K562 (cell line): Measurements from ENCODE around the gene TP53I13. TPM values are rescaled to one million over a fixed set of nuclear protein-coding genes. Genes with fewer than 3 reads are reported as not detected.

Source experiments
- ARHGAP35 ChIP-seq: fragments of 450-650 bp; IDR thresholded peaks from 2 replicates; pipeline ENCODE4 v1.6.1; 2018; ENCODE audit not compliant: partially characterized antibody
- CEBPZ ChIP-seq: fragments of 150-350 bp; IDR thresholded peaks from 2 replicates; pipeline ENCODE4 v1.6.1; 2014; ENCODE audit warnings: low read depth, mild to moderate bottlenecking, low read length, borderline replicate concordance
- ETV6 ChIP-seq, 3 experiments: fragments of 150-350 bp in 1 of 3; sonication (generic) in 1 of 3; formaldehyde crosslinking in 1 of 3; IDR thresholded peaks; 2 replicates each; pipeline versions ENCODE4 v1.6.1 to v1.8.0; 2014 to 2022; ENCODE audit warnings: borderline replicate concordance in 2 of 3, low read depth in 2 of 3, antibody characterized with exemption in 1 of 3, low read length in 1 of 3, mild to moderate bottlenecking in 1 of 3, missing genetic modification reagents in 1 of 3
- KAT2B ChIP-seq: IDR thresholded peaks from one replicate; pipeline ENCODE4 v1.6.1; 2012; ENCODE audit warnings: low read depth, mild to moderate bottlenecking, control low read depth, inconsistent platforms, low read length, moderate library complexity
- KDM2B ChIP-seq: fragments of 250-450 bp; sonication (Bioruptor Pico); IDR thresholded peaks from 2 replicates; pipeline ENCODE4 v1.8.0; 2021; ENCODE audit warnings: mild to moderate bottlenecking, moderate library complexity
- LCOR ChIP-seq: sonication (generic); formaldehyde crosslinking; IDR thresholded peaks from 2 replicates; pipeline ENCODE4 v1.8.0; 2022; ENCODE audit warnings: mild to moderate bottlenecking, missing genetic modification reagents
- MAZ ChIP-seq, 2 experiments: fragments of 450-650 bp in 1 of 2; sonication (generic) in 1 of 2; formaldehyde crosslinking; IDR thresholded peaks in 1 of 2; conservative IDR thresholded peaks in 1 of 2; 2 replicates each; pipeline versions ENCODE4 v1.4.0 to v1.5.0; 2020; ENCODE audit warnings: mild to moderate bottlenecking in 1 of 2, missing genetic modification reagents in 1 of 2
- NONO ChIP-seq, 2 experiments: fragments of 200-400 bp in 1 of 2; fragments of 450-650 bp in 1 of 2; formaldehyde crosslinking in 1 of 2; IDR thresholded peaks; 2 replicates each; pipeline ENCODE4 v1.6.1; 2017; ENCODE audit warnings: low read depth in 2 of 2, mild to moderate bottlenecking in 2 of 2, moderate library complexity in 2 of 2, low read length in 1 of 2
- NR2C2 ChIP-seq, 2 experiments: fragments of 200-800 bp in 1 of 2; sonication (Bioruptor generic) in 1 of 2; sonication (generic) in 1 of 2; formaldehyde crosslinking in 1 of 2; IDR thresholded peaks; 2 replicates each; pipeline versions ENCODE4 v1.6.1 to v1.8.0; 2016 to 2022; ENCODE audit warnings: mild to moderate bottlenecking in 1 of 2, missing compliant biosample characterization in 1 of 2, missing genetic modification characterization in 1 of 2, missing genetic modification reagents in 1 of 2
- RUNX1 ChIP-seq: sonication (generic); IDR thresholded peaks from 2 replicates; pipeline ENCODE4 v1.6.1; 2016; ENCODE audit warnings: antibody characterized with exemption, low read depth
- STAT6 ChIP-seq: sonication (generic); formaldehyde crosslinking; IDR thresholded peaks from 2 replicates; pipeline ENCODE4 v1.8.1; 2023; ENCODE audit warnings: mild to moderate bottlenecking, missing genetic modification reagents
- TSHZ1 ChIP-seq: fragments of 250-450 bp; sonication (Bioruptor Pico); IDR thresholded peaks from 2 replicates; pipeline ENCODE4 v1.4.0; 2020; ENCODE audit warnings: mild to moderate bottlenecking, moderate library complexity
- ZBED1 ChIP-seq: IDR thresholded peaks from 2 replicates; pipeline ENCODE4 v1.6.1; 2014
- ZNF253 ChIP-seq: fragments of 250-450 bp; sonication (Bioruptor Pico); conservative IDR thresholded peaks from 2 replicates; pipeline ENCODE4 v1.6.1; 2021; ENCODE audit warnings: mild to moderate bottlenecking
- polyA plus RNA-seq, 8 experiments: library from polyadenylated mRNA; depleted of rRNA in 4 of 8; stranded (reverse) in 5 of 8; unstranded in 3 of 8; fragments of >200 nt; fragmentation: Nextera tagmentation in 2 of 8; fragmentation: Illumina TruSeq in 1 of 8; extraction: Ambion mirVana in 2 of 8; extraction: Trizol in 1 of 8; gene quantifications; 2 replicates each; pipeline versions ENCODE4 v1.2.1 to v1.2.3, GENCODE V29; 2011 to 2014; ENCODE audit warnings: inconsistent platforms in 1 of 8, missing spikeins in 1 of 8
- total RNA-seq, 7 experiments: library from RNA; depleted of rRNA in 6 of 7; stranded (reverse); fragments of >200 nt in 6 of 7; fragmentation: Illumina TruSeq in 2 of 7; extraction: Trizol in 2 of 7; gene quantifications; 2 replicates each; pipeline versions ENCODE4 v1.2.1 to v1.2.3, GENCODE V29; 2011 to 2021; ENCODE audit warnings: low replicate concordance in 1 of 7
- TF ChIP-seq, protein P1 (sequence below): fragments of 250-450 bp; sonication (Bioruptor Pico); IDR thresholded peaks from 2 replicates; pipeline ENCODE4 v1.8.0; 2021; ENCODE audit warnings: borderline replicate concordance, mild to moderate bottlenecking, moderate library complexity; ENCODE audit not compliant: poor library complexity, severe bottlenecking

The TP53I13 gene
- total and polyA plus RNA-seq, 9 of the 15 experiments (the other 6 are each of a cell fraction or from before 2014, with no cell fraction given): 0.08 to 28.3 (median 9.1) TPM

DNA sequence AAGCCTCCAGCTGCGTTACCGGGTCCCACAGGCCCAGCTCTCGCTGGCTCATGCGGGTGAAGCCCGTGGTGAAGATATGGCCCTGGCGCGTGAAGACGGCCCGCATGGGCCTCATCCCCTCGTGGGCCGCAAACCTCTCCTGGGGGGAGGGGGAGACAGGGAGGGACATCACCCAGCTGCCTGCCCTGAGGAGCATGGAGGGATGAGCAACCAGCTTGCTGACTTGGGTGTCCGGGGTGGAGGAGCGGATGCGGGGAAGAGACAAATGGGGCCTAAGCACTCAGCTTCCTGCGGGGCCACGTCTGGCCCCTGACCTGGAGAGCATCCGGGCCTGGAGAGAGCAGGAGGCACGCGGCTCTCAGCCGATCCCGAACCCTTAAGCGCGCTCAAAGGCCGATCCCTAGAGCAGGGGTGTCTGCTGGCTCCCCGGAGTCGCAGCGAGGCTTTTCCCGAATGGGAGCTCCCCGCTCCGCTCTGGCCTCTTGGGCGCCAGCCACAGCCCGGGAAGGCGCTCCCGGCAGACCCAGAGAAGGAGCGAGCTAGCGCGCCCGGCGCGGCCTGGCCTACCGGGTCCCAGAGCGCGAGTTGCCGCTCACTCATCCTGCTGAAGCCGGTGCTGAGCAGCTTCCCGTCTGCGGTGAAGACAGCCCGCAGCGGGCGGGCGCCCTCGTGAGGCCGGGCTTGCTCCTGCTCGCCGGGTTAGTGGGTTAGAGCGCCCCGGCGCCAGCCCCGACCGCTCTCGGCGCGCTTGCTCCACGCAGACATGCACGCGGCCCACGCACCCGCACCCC lies 49.2 kb downstream of the TP53I13 start (continued):
- peak in 1 of 2 experiments; percentile 68; a peak in 1 of 4 replicates for TF ChIP-seq NONO (IDR thresholded peaks at IDR 0.05; ENCODE audit: low read depth in 2 of 2, low read length in 1 of 2)
- TF ChIP-seq, protein P1, sequence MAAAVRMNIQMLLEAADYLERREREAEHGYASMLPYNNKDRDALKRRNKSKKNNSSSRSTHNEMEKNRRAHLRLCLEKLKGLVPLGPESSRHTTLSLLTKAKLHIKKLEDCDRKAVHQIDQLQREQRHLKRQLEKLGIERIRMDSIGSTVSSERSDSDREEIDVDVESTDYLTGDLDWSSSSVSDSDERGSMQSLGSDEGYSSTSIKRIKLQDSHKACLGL (CRISPR knock-in tag): no peak
- TF ChIP-seq MAZ (CRISPR knock-in tag; conservative IDR thresholded peaks at IDR 0.05 in 1 of 2, IDR thresholded peaks at IDR 0.05 in 1 of 2): peak; percentile 40 to 68; a peak in 1 of 4 replicates
- TF ChIP-seq KDM2B (CRISPR knock-in tag): no peak
- TF ChIP-seq ARHGAP35: no peak
- TF ChIP-seq KAT2B: no peak
- TF ChIP-seq NR2C2 (CRISPR knock-in tag; IDR thresholded peaks at IDR 0.05): peak; percentile 18; the same call in 1 of the 2 replicates
- TF ChIP-seq NR2C2 (tag; IDR thresholded peaks at IDR 0.05): no peak
- no peak for TF ChIP-seq RUNX1
- no peak for TF ChIP-seq ZBED1
- no peak for TF ChIP-seq STAT6 (CRISPR knock-in tag)
- no peak for TF ChIP-seq ZNF253 (CRISPR knock-in tag)
- no peak for TF ChIP-seq TSHZ1
- no peak for TF ChIP-seq CEBPZ
- no peak for TF ChIP-seq LCOR (CRISPR knock-in tag)
- TF ChIP-seq ETV6 (IDR thresholded peaks at IDR 0.05; ENCODE audit: borderline replicate concordance in 1 of 2, low read depth in 2 of 2, low read length in 1 of 2): no peak
- no peak for TF ChIP-seq ETV6 (CRISPR knock-in tag; IDR thresholded peaks at IDR 0.05; ENCODE audit: borderline replicate concordance)
